ENCODE results near the gene CD37. TPM values are rescaled to one million over a fixed set of nuclear protein-coding genes. Genes with fewer than 3 reads are reported as not detected.

CD37 gene
- total and polyA plus RNA-seq, 10 of the 15 experiments (the other 5 are each of a cell fraction or from before 2014, with no cell fraction given): 34.1 to 359 (median 108) TPM

DNA sequence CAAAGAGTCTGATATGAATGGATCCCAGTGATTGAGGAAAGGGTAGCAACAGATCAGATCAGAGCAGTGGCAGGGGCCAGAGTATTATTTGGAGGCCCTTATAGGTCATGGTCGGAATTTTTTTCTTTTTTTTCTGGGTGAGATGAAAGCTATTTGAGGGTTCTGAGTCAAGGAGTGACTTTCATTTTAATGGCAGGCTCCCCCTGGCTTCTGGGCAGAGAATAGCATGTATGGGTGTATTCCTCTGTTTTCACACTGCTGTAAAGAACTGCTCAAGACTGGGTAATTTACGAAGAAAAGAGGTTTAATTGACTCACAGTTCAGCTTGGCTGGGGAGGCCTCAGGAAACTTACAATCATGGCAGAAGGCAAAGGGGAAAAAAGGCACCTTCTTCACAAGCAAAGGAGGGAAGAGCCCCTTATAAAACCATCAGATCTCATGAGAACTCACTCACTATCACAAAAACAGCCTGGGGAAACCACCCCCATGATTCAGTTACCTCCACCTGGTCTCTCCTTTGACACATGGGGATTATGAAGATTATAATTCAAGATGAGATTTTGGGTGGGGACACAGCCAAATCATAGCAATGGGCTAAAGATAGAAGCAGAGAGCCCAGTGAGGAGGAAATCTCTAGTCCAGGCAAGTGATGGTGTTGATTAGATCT is 7.2 kb upstream of the CD37 start (continued):
- TF ChIP-seq FOXM1 (IDR thresholded peaks at IDR 0.05; ENCODE audit: low read depth, low read length) (peak; percentile 80; the same call in 1 of the 2 replicates), IRF4 (IDR thresholded peaks at IDR 0.05; ENCODE audit: low read depth, low read length) (no peak), CBFB (IDR thresholded peaks at IDR 0.05; ENCODE audit: low read depth) (no peak), PAX5 (IDR thresholded peaks at IDR 0.05; ENCODE audit: borderline replicate concordance, low read depth, low read length) (no peak), ATF2 (IDR thresholded peaks at IDR 0.05; ENCODE audit: low read length) (0 out of 2 replicates have a peak, but pooled peaks have one; percentile 38)
- TF ChIP-seq, protein P1, sequence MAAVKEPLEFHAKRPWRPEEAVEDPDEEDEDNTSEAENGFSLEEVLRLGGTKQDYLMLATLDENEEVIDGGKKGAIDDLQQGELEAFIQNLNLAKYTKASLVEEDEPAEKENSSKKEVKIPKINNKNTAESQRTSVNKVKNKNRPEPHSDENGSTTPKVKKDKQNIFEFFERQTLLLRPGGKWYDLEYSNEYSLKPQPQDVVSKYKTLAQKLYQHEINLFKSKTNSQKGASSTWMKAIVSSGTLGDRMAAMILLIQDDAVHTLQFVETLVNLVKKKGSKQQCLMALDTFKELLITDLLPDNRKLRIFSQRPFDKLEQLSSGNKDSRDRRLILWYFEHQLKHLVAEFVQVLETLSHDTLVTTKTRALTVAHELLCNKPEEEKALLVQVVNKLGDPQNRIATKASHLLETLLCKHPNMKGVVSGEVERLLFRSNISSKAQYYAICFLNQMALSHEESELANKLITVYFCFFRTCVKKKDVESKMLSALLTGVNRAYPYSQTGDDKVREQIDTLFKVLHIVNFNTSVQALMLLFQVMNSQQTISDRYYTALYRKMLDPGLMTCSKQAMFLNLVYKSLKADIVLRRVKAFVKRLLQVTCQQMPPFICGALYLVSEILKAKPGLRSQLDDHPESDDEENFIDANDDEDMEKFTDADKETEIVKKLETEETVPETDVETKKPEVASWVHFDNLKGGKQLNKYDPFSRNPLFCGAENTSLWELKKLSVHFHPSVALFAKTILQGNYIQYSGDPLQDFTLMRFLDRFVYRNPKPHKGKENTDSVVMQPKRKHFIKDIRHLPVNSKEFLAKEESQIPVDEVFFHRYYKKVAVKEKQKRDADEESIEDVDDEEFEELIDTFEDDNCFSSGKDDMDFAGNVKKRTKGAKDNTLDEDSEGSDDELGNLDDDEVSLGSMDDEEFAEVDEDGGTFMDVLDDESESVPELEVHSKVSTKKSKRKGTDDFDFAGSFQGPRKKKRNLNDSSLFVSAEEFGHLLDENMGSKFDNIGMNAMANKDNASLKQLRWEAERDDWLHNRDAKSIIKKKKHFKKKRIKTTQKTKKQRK (IDR thresholded peaks at IDR 0.05; ENCODE audit: low read depth, low read length): no peak
- TF ChIP-seq, protein P2, sequence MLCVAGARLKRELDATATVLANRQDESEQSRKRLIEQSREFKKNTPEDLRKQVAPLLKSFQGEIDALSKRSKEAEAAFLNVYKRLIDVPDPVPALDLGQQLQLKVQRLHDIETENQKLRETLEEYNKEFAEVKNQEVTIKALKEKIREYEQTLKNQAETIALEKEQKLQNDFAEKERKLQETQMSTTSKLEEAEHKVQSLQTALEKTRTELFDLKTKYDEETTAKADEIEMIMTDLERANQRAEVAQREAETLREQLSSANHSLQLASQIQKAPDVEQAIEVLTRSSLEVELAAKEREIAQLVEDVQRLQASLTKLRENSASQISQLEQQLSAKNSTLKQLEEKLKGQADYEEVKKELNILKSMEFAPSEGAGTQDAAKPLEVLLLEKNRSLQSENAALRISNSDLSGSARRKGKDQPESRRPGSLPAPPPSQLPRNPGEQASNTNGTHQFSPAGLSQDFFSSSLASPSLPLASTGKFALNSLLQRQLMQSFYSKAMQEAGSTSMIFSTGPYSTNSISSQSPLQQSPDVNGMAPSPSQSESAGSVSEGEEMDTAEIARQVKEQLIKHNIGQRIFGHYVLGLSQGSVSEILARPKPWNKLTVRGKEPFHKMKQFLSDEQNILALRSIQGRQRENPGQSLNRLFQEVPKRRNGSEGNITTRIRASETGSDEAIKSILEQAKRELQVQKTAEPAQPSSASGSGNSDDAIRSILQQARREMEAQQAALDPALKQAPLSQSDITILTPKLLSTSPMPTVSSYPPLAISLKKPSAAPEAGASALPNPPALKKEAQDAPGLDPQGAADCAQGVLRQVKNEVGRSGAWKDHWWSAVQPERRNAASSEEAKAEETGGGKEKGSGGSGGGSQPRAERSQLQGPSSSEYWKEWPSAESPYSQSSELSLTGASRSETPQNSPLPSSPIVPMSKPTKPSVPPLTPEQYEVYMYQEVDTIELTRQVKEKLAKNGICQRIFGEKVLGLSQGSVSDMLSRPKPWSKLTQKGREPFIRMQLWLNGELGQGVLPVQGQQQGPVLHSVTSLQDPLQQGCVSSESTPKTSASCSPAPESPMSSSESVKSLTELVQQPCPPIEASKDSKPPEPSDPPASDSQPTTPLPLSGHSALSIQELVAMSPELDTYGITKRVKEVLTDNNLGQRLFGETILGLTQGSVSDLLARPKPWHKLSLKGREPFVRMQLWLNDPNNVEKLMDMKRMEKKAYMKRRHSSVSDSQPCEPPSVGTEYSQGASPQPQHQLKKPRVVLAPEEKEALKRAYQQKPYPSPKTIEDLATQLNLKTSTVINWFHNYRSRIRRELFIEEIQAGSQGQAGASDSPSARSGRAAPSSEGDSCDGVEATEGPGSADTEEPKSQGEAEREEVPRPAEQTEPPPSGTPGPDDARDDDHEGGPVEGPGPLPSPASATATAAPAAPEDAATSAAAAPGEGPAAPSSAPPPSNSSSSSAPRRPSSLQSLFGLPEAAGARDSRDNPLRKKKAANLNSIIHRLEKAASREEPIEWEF (IDR thresholded peaks at IDR 0.05; ENCODE audit: insufficient replicate concordance, low read depth, low read length): no peak

All from GM12878 (cell line).